PC-3 (cell line): Measurements from ENCODE around the gene TBXAS1. TPM values are rescaled to one million over a fixed set of nuclear protein-coding genes. Genes with fewer than 3 reads are reported as not detected.

Experiments used
- ATAC-seq: fragments of 200-7000 bp; cut with Tn5 transposase; 2 replicates; pipeline ENCODE4 v1.9.1; 2020; ENCODE audit warnings: mild to moderate bottlenecking, moderate library complexity
- BruUV-seq: library from RNA; stranded (reverse); fragments of 400-500 nt; replicated peaks from 2 replicates; lab custom pipeline; 2021; lab: Mats Ljungman, UMichigan
- CTCF ChIA-PET: fragments of 300-600 bp; sonication (Branson Sonifier 250); formaldehyde crosslinking; loops from one replicate; lab custom pipeline; 2022; ENCODE audit warnings: antibody characterized with exemption; lab: Charles Lee
- POLR2A ChIA-PET: fragments of 300-600 bp; sonication (Branson Sonifier 250); formaldehyde crosslinking; loops from one replicate; lab custom pipeline; 2022; ENCODE audit warnings: antibody characterized with exemption; ENCODE audit not compliant: unreplicated experiment; lab: Charles Lee
- DNase-seq: peaks from one replicate; pipeline ENCODE4 v3.0.0-alpha.2; 2015
- H2AFZ ChIP-seq: fragments of 300-600 bp; sonication (generic); 2 replicates; pipeline ENCODE4 v1.6.0; 2016; ENCODE audit warnings: antibody characterized with exemption, low read length
- H3F3A ChIP-seq: fragments of 300-600 bp; sonication (generic); one replicate; pipeline ENCODE4 v1.6.0; 2017; ENCODE audit warnings: antibody characterized with exemption, low read length, control low read depth, mild to moderate bottlenecking; ENCODE audit not compliant: unreplicated experiment
- H3K27ac ChIP-seq: fragments of 300-600 bp; sonication (generic); 2 replicates; pipeline ENCODE4 v1.5.1; 2016; ENCODE audit warnings: mild to moderate bottlenecking, low read length
- H3K27me3 ChIP-seq: fragments of 300-600 bp; sonication (generic); 2 replicates; pipeline ENCODE4 v1.6.1; 2016; ENCODE audit warnings: low read length, mixed read lengths
- H3K36me3 ChIP-seq: fragments of 300-600 bp; sonication (generic); 2 replicates; pipeline ENCODE4 v1.6.1; 2016; ENCODE audit warnings: low read depth, mixed run types, low read length, mixed read lengths
- H3K4me1 ChIP-seq: fragments of 300-600 bp; sonication (generic); 2 replicates; pipeline ENCODE4 v1.5.1; 2016; ENCODE audit warnings: low read length; ENCODE audit not compliant: insufficient read depth
- H3K4me2 ChIP-seq: fragments of 300-600 bp; sonication (generic); 2 replicates; pipeline ENCODE4 v1.6.0; 2016; ENCODE audit warnings: low read length
- H3K4me3 ChIP-seq: fragments of 300-600 bp; sonication (generic); 2 replicates; pipeline ENCODE4 v1.5.1; 2016; ENCODE audit warnings: mild to moderate bottlenecking, low read length, mixed read lengths
- H3K79me2 ChIP-seq: fragments of 300-600 bp; sonication (generic); 2 replicates; pipeline ENCODE4 v1.6.1; 2017; ENCODE audit warnings: low read length, mixed read lengths
- H3K9ac ChIP-seq: fragments of 300-600 bp; sonication (generic); 2 replicates; pipeline ENCODE4 v1.6.0; 2016; ENCODE audit warnings: mild to moderate bottlenecking, low read length
- H3K9me2 ChIP-seq: fragments of 300-600 bp; sonication (generic); replicated peaks from 2 replicates; pipeline ENCODE4 v1.6.1; 2016; ENCODE audit warnings: mixed run types, low read length, mixed read lengths
- H3K9me3 ChIP-seq: fragments of 300-600 bp; sonication (generic); 2 replicates; pipeline ENCODE4 v1.6.1; 2016; ENCODE audit warnings: low read length, mixed read lengths
- H4K20me1 ChIP-seq: fragments of 300-600 bp; sonication (generic); 2 replicates; pipeline ENCODE4 v1.6.1; 2016; ENCODE audit warnings: low read length, mixed read lengths
- CTCF ChIP-seq: fragments of 300-600 bp; sonication (generic); conservative IDR thresholded peaks from 2 replicates; pipeline ENCODE4 v1.5.1; 2017; ENCODE audit warnings: antibody characterized with exemption, low read depth, mild to moderate bottlenecking, low read length
- EZH2 ChIP-seq: fragments of 300-600 bp; sonication (generic); IDR thresholded peaks from one replicate; pipeline ENCODE4 v1.6.1; 2017; ENCODE audit warnings: antibody characterized with exemption, mild to moderate bottlenecking, low read length; ENCODE audit not compliant: unreplicated experiment
- EZH2phosphoT487 ChIP-seq: fragments of 300-600 bp; sonication (generic); IDR thresholded peaks from 2 replicates; pipeline ENCODE4 v1.6.1; 2018; ENCODE audit warnings: mild to moderate bottlenecking, antibody characterized with exemption, low read length, borderline replicate concordance
- intact Hi-C: fragments of 100-400 bp; cut with micrococcal nuclease; formaldehyde crosslinking; loops from 2 replicates; pipeline ENCODE4 v1.9.0; 2023
- total RNA-seq: library from RNA; depleted of rRNA; stranded (reverse); fragments of >200 nt; gene quantifications from 2 replicates; pipeline ENCODE4 v1.2.3, GENCODE V29; 2014

The TBXAS1 gene
- total RNA-seq, 1 experiment from 2014 or later, result 21.8 TPM

DNA sequence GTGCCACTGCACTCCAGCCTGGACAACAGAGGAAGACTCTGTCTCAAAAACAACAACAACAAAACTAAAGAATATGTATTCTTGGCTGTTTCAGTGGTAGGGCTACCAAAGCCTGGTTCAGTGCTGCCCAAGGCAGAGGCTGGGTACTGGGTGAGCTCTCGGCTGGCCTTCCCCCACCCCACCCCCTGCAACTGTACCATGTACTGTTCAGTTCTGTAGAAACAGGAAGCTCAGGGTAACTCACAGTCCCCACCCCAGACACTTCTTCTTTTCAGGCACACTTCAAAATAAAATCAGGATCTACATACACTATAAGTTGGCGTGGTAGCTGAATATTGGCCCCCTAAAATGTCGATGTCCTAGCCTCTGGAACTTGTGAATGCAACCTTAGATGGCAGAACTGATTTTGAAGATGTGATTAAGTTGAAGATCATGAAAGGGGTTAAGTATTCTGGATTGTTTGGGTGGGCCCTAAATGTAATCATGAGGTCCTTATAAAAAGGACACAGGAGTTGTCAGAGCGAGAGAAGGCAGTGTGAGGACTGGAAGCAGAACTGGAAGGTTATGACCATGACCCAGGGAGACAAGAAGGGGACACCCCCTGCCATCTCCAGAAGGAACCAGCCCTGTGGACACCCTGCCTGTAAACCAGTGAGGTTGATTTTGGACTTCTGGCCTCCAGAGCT lies 31.2 kb downstream of the TBXAS1 start:
- H4K20me1 ChIP-seq, result no peaks in the 10 kb centered on the region
- TF ChIP-seq EZH2phosphoT487 (no peak), CTCF (no peak), EZH2 (no peak)
- H3K27me3 ChIP-seq, result no peaks in the 10 kb centered on the region
- BruUV-seq, result no TSS peak
- H3K4me2 ChIP-seq, result no peak overlapping the region
- intact Hi-C loops, result no loop called here
- DNase-seq (no peak), ATAC-seq (no peak)
- no peak overlapping the region for H3K9ac ChIP-seq
- H3K4me1 ChIP-seq, result no peaks in the 10 kb centered on the region
- POLR2A ChIA-PET, result no interaction called here
- no peak overlapping the region for H3K4me3 ChIP-seq
- H3K79me2 ChIP-seq, result no peaks in the 10 kb centered on the region
- H3F3A ChIP-seq, result no peaks in the 10 kb centered on the region
- no peaks in the 10 kb centered on the region for H3K9me3 ChIP-seq
- H3K9me2 ChIP-seq, result no peaks in the 10 kb centered on the region
- H3K36me3 ChIP-seq, result no peaks in the 10 kb centered on the region
- no peak overlapping the region for H3K27ac ChIP-seq
- H2AFZ ChIP-seq, result no peak overlapping the region
- CTCF ChIA-PET, result no interaction called here

GRCh38 chr7:139861803-139862202 lies 32.7 kb downstream of the TBXAS1 start:
- H3K4me1 ChIP-seq, result no peaks in the 10 kb centered on the region
- intact Hi-C loops, result no loop called here
- H3K79me2 ChIP-seq, result no peaks in the 10 kb centered on the region
- no peaks in the 10 kb centered on the region for H3K9me2 ChIP-seq
- H4K20me1 ChIP-seq, result no peaks in the 10 kb centered on the region
- ATAC-seq (no peak), DNase-seq (no peak)
- H3K4me3 ChIP-seq, result no peak overlapping the region
- ChIA-PET CTCF (no interaction called here), POLR2A (no interaction called here)
- no peak overlapping the region for H3K9ac ChIP-seq
- H3K27ac ChIP-seq, result no peak overlapping the region
- no TSS peak for BruUV-seq
- H3F3A ChIP-seq, result no peaks in the 10 kb centered on the region
- no peak for TF ChIP-seq EZH2phosphoT487
- H3K4me2 ChIP-seq, result no peak overlapping the region
- no peaks in the 10 kb centered on the region for H3K27me3 ChIP-seq
- no peak overlapping the region for H2AFZ ChIP-seq
- H3K36me3 ChIP-seq, result no peaks in the 10 kb centered on the region
- no peaks in the 10 kb centered on the region for H3K9me3 ChIP-seq

GRCh38 chr7:139866047-139866837 lies 37.2 kb downstream of the TBXAS1 start:
- ATAC-seq, result no peak
- no peaks in the 10 kb centered on the region for H3K36me3 ChIP-seq
- H3F3A ChIP-seq, result no peaks in the 10 kb centered on the region
- H3K4me1 ChIP-seq, result no peaks in the 10 kb centered on the region
- H2AFZ ChIP-seq, result no peak overlapping the region
- H3K4me2 ChIP-seq, result no peak overlapping the region
- H3K79me2 ChIP-seq, result no peaks in the 10 kb centered on the region
- no peak for TF ChIP-seq CTCF
- no peak for TF ChIP-seq EZH2phosphoT487
- TF ChIP-seq EZH2, result no peak
- H3K9me2 ChIP-seq, result no peaks in the 10 kb centered on the region
- intact Hi-C loops, result no loop called here
- DNase-seq, result no peak
- no peaks in the 10 kb centered on the region for H3K27me3 ChIP-seq
- no TSS peak for BruUV-seq
- no peak overlapping the region for H3K4me3 ChIP-seq
- POLR2A ChIA-PET, result interaction anchor here (0.5 to 0.6 kb wide), 2 partner anchors 56 to 57 kb away, joined by 6 to 8 read pairs; no protein-coding TSS in a partner anchor
- no peaks in the 10 kb centered on the region for H4K20me1 ChIP-seq
- H3K27ac ChIP-seq, result no peak overlapping the region
- CTCF ChIA-PET, result no interaction called here
- H3K9me3 ChIP-seq, result no peaks in the 10 kb centered on the region
- H3K9ac ChIP-seq, result no peak overlapping the region
